Nephron progenitor cell (in vitro differentiated cells): ENCODE results near the gene ACSL1.

Experiments
- DNase-seq: peaks from one replicate; pipeline ENCODE4 v3.0.0; 2021
- H3K27ac Mint-ChIP-seq: 2 replicates; pipeline ENCODE4 v1.8.0; 2021; ENCODE audit warnings: mild to moderate bottlenecking, moderate library complexity, mixed read lengths
- H3K27me3 Mint-ChIP-seq: 2 replicates; pipeline ENCODE4 v1.8.0; 2021; ENCODE audit warnings: mild to moderate bottlenecking, low read depth, mixed read lengths; ENCODE audit not compliant: poor library complexity
- H3K36me3 Mint-ChIP-seq: 2 replicates; pipeline ENCODE4 v1.8.0; 2021; ENCODE audit warnings: low read depth, mixed read lengths
- H3K4me1 Mint-ChIP-seq: 2 replicates; pipeline ENCODE4 v1.8.0; 2021; ENCODE audit warnings: mixed read lengths
- H3K4me3 Mint-ChIP-seq: 2 replicates; pipeline ENCODE4 v1.8.0; 2021; ENCODE audit warnings: mild to moderate bottlenecking, moderate library complexity, mixed read lengths
- H3K9me3 Mint-ChIP-seq: 2 replicates; pipeline ENCODE4 v1.8.0; 2021; ENCODE audit warnings: mild to moderate bottlenecking, moderate library complexity, mixed read lengths
- CTCF ChIP-seq: fragments of 200-600 bp; sonication (generic); IDR thresholded peaks from 2 replicates; pipeline ENCODE4 v1.5.0; 2021; ENCODE audit warnings: antibody characterized with exemption

The ACSL1 gene

GRCh38 chr4:184819786-184820185 lies 6.0 kb downstream of the ACSL1 start:
- Mint-ChIP-seq H3K4me3 (no peak overlapping the region), H3K4me1 (peaks cover 20% of the 10 kb centered on the region), H3K9me3 (no peaks in the 10 kb centered on the region), H3K36me3 (no peaks in the 10 kb centered on the region), H3K27ac (no peak overlapping the region), H3K27me3 (peaks cover 53% of the 10 kb centered on the region)
- TF ChIP-seq CTCF = no peak
- DNase-seq = no peak

- DNase-seq = no peak
- Mint-ChIP-seq H3K27ac (no peak overlapping the region), H3K9me3 (no peaks in the 10 kb centered on the region), H3K4me3 (no peak overlapping the region), H3K27me3 (peaks cover 40% of the 10 kb centered on the region), H3K36me3 (no peaks in the 10 kb centered on the region), H3K4me1 (peaks cover 21% of the 10 kb centered on the region)
- TF ChIP-seq CTCF = no peak
Measured at GRCh38 chr4:184818216-184818564, 7.6 kb downstream of the ACSL1 start.

DNA sequence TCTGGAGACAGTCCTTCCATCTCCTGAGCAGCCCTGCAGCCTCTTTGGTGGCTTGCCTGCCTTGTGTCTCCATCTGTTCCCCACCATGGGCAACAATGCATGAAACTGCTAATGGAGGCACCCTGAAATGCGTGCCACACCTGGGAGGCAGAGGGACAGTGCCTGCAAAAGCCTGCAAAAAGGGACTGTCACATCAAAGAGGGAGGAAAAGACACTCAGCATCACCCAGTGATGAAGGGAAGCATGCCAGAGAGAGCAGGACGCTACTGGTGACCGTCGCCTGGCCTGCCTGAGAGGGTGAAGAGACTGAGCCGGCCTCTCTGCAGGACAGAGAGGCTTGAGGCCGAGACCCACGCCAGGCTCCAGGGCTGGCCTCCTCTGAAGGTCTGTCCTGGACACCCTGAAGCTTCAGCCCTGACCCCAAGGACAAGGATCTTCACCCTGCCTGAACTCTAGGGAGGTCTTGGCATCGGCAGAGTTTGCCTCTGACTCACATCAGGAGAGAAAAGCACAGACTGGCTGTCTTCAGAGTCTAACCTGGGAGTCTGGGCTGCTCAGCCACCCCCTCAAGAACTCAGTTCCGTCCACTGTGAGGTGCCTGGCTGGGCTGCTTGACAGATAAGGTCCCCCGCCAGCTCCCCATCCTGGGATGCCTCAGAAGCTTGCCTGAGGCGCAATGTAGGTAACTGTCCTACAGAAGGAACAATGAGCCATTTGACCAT lies 8.1 kb downstream of the ACSL1 start:
- Mint-ChIP-seq H3K4me1 (peaks cover 26% of the 10 kb centered on the region), H3K27ac (no peak overlapping the region), H3K27me3 (peaks cover 35% of the 10 kb centered on the region), H3K9me3 (no peaks in the 10 kb centered on the region), H3K36me3 (no peaks in the 10 kb centered on the region), H3K4me3 (no peak overlapping the region)
- no peak for DNase-seq
- no peak for TF ChIP-seq CTCF

- Mint-ChIP-seq H3K27ac (no peak overlapping the region), H3K27me3 (peaks cover 34% of the 10 kb centered on the region), H3K9me3 (no peaks in the 10 kb centered on the region), H3K4me1 (peaks cover 33% of the 10 kb centered on the region), H3K4me3 (no peak overlapping the region), H3K36me3 (no peaks in the 10 kb centered on the region)
- TF ChIP-seq CTCF = no peak
- DNase-seq = no peak
Measured at GRCh38 chr4:184816962-184817361, 8.8 kb downstream of the ACSL1 start.

- Mint-ChIP-seq H3K9me3 (no peaks in the 10 kb centered on the region), H3K27me3 (peaks cover 29% of the 10 kb centered on the region), H3K36me3 (no peaks in the 10 kb centered on the region), H3K4me1 (peaks cover 45% of the 10 kb centered on the region), H3K27ac (no peak overlapping the region), H3K4me3 (peak overlapping the region; percentile 6)
- no peak for TF ChIP-seq CTCF
- no peak for DNase-seq
Measured at GRCh38 chr4:184815046-184815877, 10.5 kb downstream of the ACSL1 start.
